Suprapubic skin (tissue), 4 donors: ENCODE measurements around the gene PKN2. TPM values are rescaled to one million over a fixed set of nuclear protein-coding genes. Genes with fewer than 3 reads are reported as not detected.

Source experiments
- DNase-seq, 2 donors: peaks; one replicate each; pipeline ENCODE4 v3.0.0-alpha.2; 2019; ENCODE audit warnings: low spot score in 2 of 2
- H3K27ac ChIP-seq: fragments of 200-600 bp; sonication (generic); one replicate; pipeline ENCODE4 v1.5.1; 2019
- H3K27me3 ChIP-seq: fragments of 200-600 bp; sonication (generic); one replicate; pipeline ENCODE4 v1.5.1; 2019
- H3K36me3 ChIP-seq: fragments of 200-600 bp; sonication (generic); one replicate; pipeline ENCODE4 v1.5.1; 2019
- H3K4me1 ChIP-seq: fragments of 200-600 bp; sonication (generic); one replicate; pipeline ENCODE4 v1.5.1; 2019
- H3K4me3 ChIP-seq: fragments of 200-600 bp; sonication (generic); one replicate; pipeline ENCODE4 v1.5.1; 2019; ENCODE audit warnings: mild to moderate bottlenecking
- H3K9me3 ChIP-seq: fragments of 200-600 bp; sonication (generic); one replicate; pipeline ENCODE4 v1.5.1; 2019
- EP300 ChIP-seq: sonication (generic); formaldehyde crosslinking; IDR thresholded peaks from one replicate; pipeline ENCODE4 v1.6.1; 2017; ENCODE audit warnings: antibody characterized with exemption
- POLR2A ChIP-seq, 2 donors: fragments of 450-650 bp; IDR thresholded peaks; one replicate each; pipeline ENCODE4 v1.6.1; 2017; ENCODE audit warnings: antibody characterized with exemption in 2 of 2, mild to moderate bottlenecking in 2 of 2, moderate library complexity in 2 of 2
- POLR2AphosphoS5 ChIP-seq, 3 donors: sonication (generic); formaldehyde crosslinking; IDR thresholded peaks; one replicate each; pipeline ENCODE4 v1.6.1; 2017; ENCODE audit warnings: antibody characterized with exemption in 3 of 3
- WGBS: methylation state at CpG from one replicate; pipeline ENCODE4 v1.1.5; 2018; 5-methylcytosine and 5-hydroxymethylcytosine counted together
- total RNA-seq, 4 donors: library from RNA; depleted of rRNA; stranded (reverse); fragments of >200 nt; gene quantifications; one replicate each; pipeline ENCODE4 v1.1.0, GENCODE V29; 2016
- TF ChIP-seq, protein P1 (sequence below), 2 donors: fragments of 200-600 bp in 1 of 2; fragments of 450-650 bp in 1 of 2; sonication (generic) in 1 of 2; IDR thresholded peaks; one replicate each; pipeline ENCODE4 v1.5.1; 2016 to 2019; ENCODE audit warnings: antibody characterized with exemption in 2 of 2, mild to moderate bottlenecking in 1 of 2, moderate library complexity in 1 of 2

PKN2 gene
- total RNA-seq, 4 donors from 2014 or later, result 17.7 to 68.2 (median 33.6) TPM

DNA sequence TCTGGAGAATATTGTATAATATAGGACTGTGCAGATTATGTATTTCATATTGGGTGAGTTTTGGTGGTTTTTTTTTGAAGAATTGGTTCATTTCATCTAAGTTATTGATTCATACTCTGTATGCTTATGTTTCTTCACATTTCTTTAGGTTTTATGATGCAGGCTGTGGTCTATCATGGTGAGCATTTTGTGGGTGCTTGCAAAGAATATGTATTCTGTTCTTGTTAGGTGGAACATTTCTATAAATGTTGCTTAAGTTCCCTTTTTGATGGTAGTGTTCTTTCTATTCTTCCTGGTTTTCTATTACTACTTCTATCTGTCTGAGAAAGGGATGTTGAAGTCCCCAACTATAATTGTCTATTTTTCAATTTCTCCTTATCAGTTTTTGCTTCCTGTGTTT lies 42.6 kb downstream of the PKN2 start:
- no peaks in the 10 kb centered on the region for H3K9me3 ChIP-seq
- no peak overlapping the region for H3K4me3 ChIP-seq
- H3K4me1 ChIP-seq, result peaks cover 13% of the 10 kb centered on the region
- DNase-seq, result no peak
- no peak for TF ChIP-seq POLR2AphosphoS5 (IDR thresholded peaks at IDR 0.05)
- TF ChIP-seq, protein P1, sequence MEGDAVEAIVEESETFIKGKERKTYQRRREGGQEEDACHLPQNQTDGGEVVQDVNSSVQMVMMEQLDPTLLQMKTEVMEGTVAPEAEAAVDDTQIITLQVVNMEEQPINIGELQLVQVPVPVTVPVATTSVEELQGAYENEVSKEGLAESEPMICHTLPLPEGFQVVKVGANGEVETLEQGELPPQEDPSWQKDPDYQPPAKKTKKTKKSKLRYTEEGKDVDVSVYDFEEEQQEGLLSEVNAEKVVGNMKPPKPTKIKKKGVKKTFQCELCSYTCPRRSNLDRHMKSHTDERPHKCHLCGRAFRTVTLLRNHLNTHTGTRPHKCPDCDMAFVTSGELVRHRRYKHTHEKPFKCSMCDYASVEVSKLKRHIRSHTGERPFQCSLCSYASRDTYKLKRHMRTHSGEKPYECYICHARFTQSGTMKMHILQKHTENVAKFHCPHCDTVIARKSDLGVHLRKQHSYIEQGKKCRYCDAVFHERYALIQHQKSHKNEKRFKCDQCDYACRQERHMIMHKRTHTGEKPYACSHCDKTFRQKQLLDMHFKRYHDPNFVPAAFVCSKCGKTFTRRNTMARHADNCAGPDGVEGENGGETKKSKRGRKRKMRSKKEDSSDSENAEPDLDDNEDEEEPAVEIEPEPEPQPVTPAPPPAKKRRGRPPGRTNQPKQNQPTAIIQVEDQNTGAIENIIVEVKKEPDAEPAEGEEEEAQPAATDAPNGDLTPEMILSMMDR (IDR thresholded peaks at IDR 0.05), result no peak
- no peak for TF ChIP-seq POLR2A (IDR thresholded peaks at IDR 0.05)
- no peak for TF ChIP-seq EP300
- no peaks in the 10 kb centered on the region for H3K27me3 ChIP-seq
- peaks cover 3% of the 10 kb centered on the region for H3K36me3 ChIP-seq
- H3K27ac ChIP-seq, result no peak overlapping the region

DNA sequence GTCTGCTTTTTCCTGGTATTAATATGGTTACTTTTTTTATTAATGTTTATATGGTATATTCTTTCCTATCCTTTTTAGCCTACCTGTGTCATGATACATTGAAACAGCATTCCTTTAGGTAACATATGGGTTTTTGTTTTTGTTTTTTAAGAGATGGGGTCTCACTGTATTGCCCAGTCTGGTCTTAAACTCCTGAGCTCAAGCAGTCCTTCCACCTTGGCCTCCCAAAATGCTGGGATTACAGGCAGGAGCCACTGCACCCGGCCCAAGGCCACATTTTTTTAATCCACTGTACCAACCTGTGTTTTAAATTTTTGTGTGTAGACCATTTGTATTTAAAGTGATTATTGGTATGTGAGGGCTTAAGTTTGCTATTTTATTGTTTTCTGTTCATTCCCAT lies 43.1 kb downstream of the PKN2 start:
- Histone ChIP-seq H3K9me3 (no peaks in the 10 kb centered on the region), H3K4me1 (peaks cover 15% of the 10 kb centered on the region), H3K27ac (no peak overlapping the region), H3K4me3 (no peak overlapping the region), H3K27me3 (no peaks in the 10 kb centered on the region), H3K36me3 (peaks cover 3% of the 10 kb centered on the region)
- DNase-seq, result no peak
- TF ChIP-seq EP300, result no peak
- TF ChIP-seq, protein P1 (IDR thresholded peaks at IDR 0.05), result no peak
- TF ChIP-seq POLR2A (IDR thresholded peaks at IDR 0.05), result no peak
- 92% methylated on average over 1 of the region's 1 CpG for WGBS

- Histone ChIP-seq H3K27me3 (no peaks in the 10 kb centered on the region), H3K36me3 (peaks cover 3% of the 10 kb centered on the region), H3K4me1 (peaks cover 17% of the 10 kb centered on the region), H3K4me3 (no peak overlapping the region), H3K9me3 (no peaks in the 10 kb centered on the region), H3K27ac (no peak overlapping the region)
- 78% methylated on average over 2 of the region's 2 CpGs for WGBS
- no peak for DNase-seq
- TF ChIP-seq POLR2AphosphoS5 (IDR thresholded peaks at IDR 0.05), result no peak
- TF ChIP-seq, protein P1 (IDR thresholded peaks at IDR 0.05), result no peak
- no peak for TF ChIP-seq POLR2A (IDR thresholded peaks at IDR 0.05)
- no peak for TF ChIP-seq EP300
Observed at GRCh38 chr1:88729297-88729696, 45.2 kb downstream of the PKN2 start.

DNA sequence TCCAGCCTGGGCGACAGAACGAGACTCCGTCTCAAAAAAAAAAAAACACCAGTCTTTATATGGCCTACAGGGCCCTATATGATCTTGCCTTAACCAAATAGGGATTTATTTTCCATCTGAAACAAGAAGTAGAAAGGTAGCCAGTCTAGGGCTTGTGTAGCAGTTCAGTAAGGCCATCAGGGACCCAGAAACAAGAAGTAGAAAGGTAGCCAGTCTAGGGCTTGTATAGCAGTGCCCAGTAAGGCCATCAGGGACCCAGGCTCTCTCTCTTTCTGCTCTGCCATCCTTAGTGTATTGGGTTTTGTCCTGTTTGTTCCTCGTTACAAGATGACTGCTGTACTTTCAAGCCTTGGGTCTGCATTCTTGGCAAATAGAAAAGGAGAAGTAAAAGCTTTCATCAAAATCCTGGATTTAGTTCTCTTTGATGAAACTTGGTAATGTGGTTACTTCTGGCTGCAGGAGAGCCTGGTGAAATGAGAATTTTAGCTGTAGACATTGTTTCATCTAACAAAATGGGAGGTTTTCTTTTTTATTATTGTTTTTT lies 46.1 kb downstream of the PKN2 start:
- peaks cover 3% of the 10 kb centered on the region for H3K36me3 ChIP-seq
- no peak for DNase-seq
- H3K27me3 ChIP-seq, result no peaks in the 10 kb centered on the region
- H3K27ac ChIP-seq, result no peak overlapping the region
- H3K9me3 ChIP-seq, result peaks cover 2% of the 10 kb centered on the region
- 93% methylated on average over 3 of the region's 4 CpGs for WGBS
- H3K4me3 ChIP-seq, result no peak overlapping the region
- H3K4me1 ChIP-seq, result peaks cover 17% of the 10 kb centered on the region
- TF ChIP-seq EP300 (no peak), POLR2AphosphoS5 (IDR thresholded peaks at IDR 0.05) (no peak), POLR2A (IDR thresholded peaks at IDR 0.05) (no peak)
- TF ChIP-seq, protein P1 (IDR thresholded peaks at IDR 0.05), result no peak

DNA sequence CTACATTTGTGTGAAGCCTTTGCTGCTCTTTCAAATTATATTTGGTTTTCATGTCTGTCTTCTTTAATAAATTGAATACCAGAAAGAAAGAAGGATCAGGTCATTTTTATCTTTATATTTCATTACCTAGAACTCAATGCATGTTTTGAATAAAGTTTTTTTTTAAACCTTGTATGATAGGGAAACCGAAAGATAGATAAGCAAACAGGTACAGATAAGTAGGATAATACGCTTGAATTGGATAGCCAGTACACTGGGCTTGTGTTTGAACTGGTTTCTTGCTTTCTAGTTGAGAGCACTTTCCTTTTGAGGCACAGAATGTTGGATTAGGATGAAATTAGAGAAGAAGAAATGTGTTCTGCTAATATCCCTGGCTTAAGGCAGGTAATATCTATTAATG lies 46.9 kb downstream of the PKN2 start:
- WGBS, result 91% methylated on average over 2 of the region's 2 CpGs

More for the DNA sequence above, 46.9 kb downstream of the PKN2 start:
- Histone ChIP-seq H3K27ac (no peak overlapping the region), H3K9me3 (peaks cover 5% of the 10 kb centered on the region), H3K27me3 (no peaks in the 10 kb centered on the region), H3K4me1 (peaks cover 17% of the 10 kb centered on the region), H3K36me3 (peaks cover 3% of the 10 kb centered on the region), H3K4me3 (no peak overlapping the region)
- TF ChIP-seq, protein P1 (IDR thresholded peaks at IDR 0.05), result no peak
- no peak for TF ChIP-seq EP300
- no peak for TF ChIP-seq POLR2AphosphoS5 (IDR thresholded peaks at IDR 0.05)
- TF ChIP-seq POLR2A (IDR thresholded peaks at IDR 0.05), result no peak
- DNase-seq, result no peak
